Measurements from ENCODE around the gene CLEC7A.

CLEC7A gene

DNA sequence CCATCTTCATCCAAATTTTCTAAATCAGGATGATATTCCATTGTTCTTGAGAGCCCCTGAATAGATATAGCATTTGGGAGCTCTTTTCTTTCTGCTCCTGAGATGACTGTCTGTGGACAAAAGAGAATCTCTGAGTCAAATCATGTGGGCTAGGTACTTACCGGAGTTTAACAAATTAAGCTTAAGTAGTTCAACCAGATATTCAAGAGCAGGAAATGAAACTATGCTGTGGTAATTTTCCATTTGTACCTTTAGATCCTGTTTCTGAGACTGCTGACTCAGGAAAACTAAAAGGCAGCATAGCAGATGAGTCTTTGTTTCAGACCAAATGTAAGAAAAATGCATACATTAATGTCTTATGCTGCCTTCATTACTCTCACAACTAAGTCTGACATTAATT is at the start of gene CLEC7A:
CLEC7A (minus strand) TSS at position 158 of the 400 bp plus-strand sequence; CDS start at position 41, 117 bp downstream.
- DNase-seq = no peak

DNA sequence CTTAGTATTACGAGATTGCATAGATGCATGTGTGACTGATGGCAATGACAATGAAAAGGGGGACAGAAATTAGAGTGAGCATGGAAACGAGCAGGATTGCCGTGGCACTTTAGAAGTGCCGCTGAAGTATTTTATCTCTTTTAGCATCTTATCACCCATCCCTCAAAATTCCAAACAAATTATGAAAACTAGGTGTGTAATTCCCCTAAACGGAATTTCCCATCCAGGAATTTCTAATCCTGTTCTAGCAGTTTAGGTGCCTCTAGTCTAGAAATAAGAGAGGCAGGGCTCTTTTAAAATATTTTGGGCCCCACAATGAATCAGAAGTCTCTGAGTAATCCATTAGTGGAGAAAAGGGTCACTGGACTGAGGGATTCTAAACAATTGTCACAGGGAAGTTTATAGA is 49.8 kb upstream of the CLEC7A start:
- no peak for DNase-seq

DNA sequence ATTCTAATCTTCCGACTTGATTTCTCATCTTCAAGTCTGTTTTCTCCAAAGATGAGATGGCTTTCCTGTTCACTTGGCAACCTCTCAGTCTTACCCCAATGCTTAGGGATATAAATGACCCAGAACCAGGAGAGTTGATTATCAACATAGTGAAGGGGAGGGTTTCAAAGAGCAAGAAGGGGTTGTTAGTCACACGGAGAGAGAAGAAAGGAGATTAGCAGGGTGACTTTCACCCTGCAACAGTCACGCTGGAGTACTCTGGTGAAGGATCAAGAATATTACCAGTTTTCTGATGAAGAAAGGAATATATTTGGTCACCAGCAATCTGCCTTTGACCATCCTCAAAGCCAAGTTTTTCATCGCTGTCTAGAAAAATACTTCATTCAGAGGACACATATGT is 48.8 kb upstream of the CLEC7A start, which contains the start of gene TMEM52B:
TMEM52B (plus strand) TSS at position 212 of the 400 bp plus-strand sequence. CDS start 543 bp downstream, outside the sequence.
- DNase-seq = no peak

DNA sequence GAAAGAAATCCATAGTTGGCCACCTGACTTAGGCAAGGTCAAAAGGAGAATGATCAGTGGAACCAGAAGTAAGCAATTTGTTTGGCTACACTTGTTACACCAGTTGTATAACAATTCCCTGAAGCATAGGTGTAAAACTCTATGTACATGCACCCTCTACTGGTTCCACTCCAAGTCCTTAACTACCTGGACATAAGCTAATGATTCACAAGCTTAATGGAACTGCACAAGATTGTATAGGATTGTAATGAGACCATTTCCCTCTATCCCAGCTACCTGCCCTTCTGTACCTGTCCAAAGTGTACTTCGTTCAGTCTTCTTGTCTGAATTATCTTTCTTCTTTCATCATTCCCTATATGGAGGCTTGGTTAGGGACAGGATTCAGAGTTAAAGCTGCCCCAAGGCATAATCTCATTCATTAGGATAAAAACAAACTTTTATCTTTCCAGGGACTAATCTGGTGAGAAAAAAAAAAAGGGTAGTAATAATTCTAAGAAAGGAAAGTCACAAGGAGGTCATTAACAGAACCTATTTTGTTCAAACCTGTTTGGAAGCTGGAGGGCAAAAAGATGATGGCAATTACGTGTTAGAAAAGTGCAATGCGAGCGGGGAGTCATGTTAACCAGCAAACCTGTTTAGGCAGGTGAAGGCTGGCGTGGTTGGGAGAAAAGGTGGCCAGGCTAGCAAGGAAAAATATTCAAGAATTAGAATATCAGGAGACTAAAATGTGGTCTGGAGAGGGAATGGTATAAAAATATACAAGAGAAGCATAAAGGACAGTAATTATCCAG is 46.0 kb upstream of the CLEC7A start:
- DNase-seq = no peak

DNA sequence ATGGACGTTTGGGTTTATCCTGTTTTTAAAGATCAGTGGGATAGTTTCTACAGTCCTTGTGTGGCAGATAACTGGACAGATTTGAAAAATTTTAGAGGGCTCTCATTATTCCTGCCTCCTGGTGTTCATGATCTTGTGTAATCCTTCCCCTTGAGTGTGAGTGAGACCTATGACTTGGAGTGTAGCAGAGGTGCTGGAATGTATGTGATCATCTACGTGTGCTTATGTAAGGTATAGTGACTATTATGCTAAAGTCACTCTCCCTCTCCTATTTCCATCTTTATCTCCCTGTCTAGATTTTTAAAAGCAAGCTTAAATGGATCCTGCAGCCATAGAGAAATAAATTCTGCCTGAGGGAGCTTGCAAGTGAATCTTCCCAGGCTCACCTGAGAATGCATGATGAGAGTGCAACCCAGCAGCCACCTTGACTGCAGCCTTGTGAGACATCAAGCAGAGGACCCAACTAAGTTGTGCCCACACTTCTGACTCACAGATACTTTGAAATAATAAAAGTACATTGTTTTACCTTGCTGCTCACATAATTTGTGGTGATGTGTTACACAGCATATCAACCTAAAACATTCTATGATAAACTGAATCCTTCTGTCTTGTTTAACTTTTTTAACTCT is 45.1 kb upstream of the CLEC7A start:
- DNase-seq = no peak

DNA sequence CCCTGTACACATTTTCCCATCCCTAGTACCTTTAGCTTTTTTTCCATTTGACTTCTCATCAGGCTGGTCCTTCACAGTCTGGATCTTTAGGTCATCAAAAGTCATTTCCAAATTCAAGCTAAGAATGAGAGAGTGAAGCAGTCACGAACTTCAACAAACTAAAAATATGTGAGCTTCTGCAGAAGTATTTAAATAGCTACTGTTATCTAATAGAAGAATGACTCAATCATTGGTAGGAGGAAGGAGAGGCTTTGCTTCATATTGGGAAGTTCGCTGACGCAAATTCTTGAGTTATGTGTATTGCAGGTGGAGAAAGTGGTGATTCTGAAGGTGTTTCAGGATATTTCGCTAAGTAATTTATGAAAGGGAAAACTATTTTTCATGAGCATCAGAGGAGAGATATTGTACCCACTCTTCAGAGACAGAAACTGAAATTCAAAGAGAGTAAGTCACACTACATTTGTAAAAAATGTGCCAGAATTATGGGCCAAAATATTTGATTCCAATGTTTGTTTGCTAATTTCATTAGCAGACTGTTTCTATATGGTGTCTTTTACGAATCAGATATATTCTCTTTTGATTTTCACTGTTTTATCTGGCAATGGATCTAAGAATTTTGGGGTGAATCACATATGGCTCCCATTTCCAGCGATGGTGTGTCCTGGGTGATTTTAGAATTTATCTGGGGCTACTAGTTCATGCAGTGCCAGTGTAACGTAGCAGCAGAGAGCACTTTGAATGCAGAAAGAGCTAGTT is 42.2 kb upstream of the CLEC7A start, which contains the start of gene OLR1:
OLR1 (minus strand) TSS at position 160 of the 756 bp plus-strand sequence; CDS start at position 105, 55 bp downstream.
- no peak for DNase-seq

DNA sequence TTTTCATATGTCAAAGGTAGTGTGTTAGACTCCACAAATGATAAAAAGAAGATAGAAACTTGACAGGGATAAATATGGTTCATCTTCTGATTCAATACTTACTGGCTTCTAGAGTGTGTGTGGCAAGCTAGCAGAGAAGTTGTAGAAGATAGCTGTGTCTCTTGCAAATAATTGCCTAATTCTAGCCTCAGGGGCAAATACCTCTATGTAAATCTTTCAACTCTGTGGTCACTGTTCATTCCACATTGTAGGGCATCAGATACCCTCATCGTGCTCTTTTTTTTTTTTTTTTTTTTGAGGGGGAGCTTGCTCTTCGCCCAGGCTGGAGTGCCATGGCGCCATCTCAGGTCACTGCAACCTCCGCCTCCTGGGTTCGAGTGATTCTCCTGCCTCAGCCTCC is 40.2 kb upstream of the CLEC7A start:
- no peak for DNase-seq

DNA sequence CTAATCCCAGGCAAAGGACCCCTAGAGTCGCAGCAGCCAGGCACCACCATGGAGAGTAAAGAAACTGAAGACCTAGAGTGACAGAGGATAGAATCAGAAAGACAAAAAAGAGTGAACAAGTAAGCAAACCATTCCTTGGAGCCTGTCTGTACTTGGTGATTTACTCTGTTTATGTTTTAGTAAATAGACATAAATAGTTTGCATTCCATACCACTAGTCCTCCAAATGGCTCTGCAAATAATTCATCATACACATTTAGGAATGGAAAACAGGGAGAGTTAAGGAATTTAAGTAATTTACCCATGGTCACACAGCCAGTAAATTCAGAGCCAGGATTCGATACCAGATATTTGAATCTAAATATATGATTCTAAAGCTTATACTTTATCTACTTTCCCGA is 39.1 kb upstream of the CLEC7A start:
- no peak for DNase-seq

DNA sequence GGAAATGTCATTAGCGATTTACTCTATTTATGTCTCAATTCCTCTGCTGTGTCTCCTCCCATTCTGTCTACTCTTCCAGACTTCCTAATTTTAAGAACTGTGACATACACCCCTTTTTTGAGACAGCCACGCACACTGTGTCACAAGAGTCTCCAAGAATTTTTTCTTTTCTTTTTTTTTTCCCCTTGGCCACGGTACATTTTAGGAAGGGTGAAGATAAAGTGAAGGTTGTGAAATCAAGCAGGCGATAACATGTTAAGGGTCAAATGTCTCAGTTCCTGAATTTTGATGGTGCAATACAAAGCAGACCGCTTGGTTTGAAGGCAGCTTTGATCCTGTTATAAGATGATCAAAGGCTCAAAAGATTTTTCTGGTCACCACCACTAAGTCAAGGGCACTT is 37.6 kb upstream of the CLEC7A start:
- DNase-seq = no peak

DNA sequence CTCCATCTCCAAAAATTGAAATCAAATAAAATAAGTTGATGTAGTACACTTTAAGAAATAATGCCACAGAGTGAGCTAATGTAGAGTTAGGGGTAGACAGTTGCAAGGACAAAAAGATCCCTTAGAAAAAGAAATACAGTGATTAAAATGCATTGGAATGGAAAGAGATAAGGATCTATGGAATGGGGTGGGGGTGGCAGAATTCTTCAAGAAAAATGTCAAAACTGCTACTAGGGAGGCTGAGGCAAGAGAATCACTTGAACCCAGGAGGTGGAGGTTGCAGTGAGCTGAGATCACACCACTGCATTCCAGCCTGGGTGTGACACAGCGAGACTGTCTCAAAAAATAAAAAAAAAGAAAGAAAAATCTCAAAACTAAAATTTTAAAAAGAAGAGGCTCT is 35.4 kb upstream of the CLEC7A start:
- no peak for DNase-seq

DNA sequence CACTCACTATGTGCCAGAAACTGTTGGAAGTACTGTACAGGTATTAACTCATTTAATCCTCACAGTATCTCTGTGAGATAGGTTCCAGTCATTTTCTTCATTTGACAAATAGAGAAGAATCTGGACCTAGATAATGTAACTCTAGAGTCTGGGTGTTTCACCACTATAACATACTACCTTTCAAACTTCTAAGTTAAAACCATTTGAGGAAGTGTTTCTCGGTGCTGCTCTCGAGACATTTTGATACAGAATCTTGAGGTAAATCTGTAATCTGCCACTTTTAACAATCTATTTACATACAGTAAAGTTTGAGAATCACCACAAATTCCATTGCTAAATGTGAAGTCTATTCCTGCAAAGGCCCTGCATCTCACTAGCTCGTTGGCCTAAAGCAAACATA is 33.1 kb upstream of the CLEC7A start:
- no peak for DNase-seq

DNA sequence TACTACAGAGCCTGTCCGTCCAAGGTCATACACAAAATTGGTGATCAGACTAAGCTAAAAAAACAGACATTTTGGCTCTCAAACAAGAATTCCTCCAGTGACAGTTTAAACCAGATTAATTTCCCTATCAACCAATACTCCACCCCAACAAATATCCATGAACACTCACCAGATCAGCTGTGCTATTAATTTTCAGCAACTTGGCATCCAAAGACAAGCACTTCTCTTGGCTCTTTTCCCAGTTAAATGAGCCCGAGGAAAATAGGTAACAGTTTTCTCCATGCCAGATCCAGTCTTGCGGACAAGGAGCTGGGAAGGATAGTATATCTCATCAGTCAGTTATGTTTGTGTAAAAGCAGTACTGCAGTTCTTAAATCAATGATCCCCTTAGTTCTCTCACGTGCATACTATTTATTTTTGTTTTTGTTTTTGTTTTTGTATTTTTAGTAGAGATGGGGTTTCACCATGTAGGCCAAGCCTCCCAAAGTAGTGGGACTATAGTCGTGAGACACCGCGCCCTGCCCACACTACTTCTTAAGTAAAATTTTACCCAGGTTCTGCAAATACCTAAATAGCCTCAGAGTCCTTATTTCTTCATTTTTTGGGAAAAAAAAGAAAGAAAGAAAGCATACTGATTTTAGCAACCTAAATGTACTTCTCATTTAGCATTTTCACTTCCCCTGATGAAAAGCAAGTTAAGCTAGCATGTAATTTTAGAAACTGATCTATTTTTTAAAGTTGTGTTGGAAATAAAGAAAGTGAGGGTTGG is 30.8 kb upstream of the CLEC7A start:
- DNase-seq = no peak

DNA sequence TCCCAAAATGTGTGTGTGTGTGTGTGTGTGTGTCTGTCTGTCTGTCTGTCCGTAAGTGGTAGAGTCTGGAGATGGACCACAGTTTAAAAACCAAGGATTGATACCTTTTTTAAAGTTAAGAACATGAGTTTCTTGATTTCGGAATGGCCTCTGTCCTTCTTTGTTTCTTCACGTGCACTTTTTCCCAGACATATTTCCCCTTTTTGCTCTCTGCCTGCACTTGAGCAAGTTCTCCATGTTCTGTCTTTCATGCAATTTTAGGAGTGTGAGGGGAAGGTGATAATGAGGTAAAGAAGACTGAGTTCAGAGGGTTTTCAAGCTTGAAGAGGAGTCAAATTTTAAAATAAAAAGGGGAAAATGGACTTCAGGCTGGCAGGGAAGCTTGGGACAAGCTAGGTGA is 29.3 kb upstream of the CLEC7A start:
- no peak for DNase-seq

DNA sequence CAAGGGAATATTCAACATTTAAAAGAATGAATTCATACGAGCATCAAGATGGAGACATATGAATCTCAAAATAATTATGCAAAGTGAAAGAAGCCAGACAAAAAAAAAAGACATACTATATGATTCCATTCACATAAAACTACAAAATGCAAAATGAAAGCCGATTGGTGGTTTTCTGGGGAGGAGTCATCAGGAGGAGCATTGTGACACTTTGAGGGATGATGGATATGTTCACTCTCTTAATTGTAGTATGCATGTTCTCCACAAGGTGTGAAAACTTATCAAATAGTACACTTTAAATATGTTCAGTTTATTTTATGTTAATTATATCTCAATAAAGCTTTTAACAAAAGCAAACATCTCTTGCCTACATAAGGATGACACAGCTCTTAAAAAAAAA is 28.4 kb upstream of the CLEC7A start:
- DNase-seq = no peak

DNA sequence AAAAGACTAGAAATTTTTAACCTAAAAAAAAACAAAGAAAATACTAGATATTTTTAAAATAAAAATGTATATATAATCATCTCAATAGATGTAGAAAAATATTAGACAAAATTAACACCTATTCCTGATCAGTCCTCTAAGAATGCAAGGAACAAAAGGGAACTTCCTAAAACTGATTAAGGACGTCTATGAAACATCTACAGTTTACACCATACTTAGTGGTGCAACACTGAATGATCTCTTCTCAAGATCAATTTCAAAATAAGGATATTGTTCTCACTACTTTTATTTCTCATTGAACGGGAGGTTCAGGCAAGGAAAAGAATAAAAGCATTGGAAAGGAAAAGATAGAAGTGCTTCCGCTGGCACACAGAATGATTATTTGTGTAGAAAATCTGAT is 26.0 kb upstream of the CLEC7A start:
- no peak for DNase-seq

DNA sequence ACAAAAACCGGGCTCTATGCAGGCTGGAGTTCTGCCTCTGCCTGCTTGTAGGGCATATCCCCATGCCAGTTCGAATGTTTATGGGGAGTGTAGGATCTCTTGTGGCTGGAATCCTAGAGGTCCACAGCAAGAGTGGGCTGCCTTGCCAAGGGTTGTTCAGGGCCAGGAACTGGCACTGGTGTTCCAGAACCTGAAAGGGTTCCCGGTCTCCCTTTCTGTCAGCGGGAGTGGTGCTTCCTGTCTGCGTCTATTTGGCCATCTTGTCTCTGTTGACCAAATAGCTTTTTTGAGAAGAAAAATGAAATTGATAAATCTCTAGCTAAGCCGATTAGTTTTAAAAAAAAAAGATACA is 24.1 kb upstream of the CLEC7A start:
- DNase-seq = no peak

DNA sequence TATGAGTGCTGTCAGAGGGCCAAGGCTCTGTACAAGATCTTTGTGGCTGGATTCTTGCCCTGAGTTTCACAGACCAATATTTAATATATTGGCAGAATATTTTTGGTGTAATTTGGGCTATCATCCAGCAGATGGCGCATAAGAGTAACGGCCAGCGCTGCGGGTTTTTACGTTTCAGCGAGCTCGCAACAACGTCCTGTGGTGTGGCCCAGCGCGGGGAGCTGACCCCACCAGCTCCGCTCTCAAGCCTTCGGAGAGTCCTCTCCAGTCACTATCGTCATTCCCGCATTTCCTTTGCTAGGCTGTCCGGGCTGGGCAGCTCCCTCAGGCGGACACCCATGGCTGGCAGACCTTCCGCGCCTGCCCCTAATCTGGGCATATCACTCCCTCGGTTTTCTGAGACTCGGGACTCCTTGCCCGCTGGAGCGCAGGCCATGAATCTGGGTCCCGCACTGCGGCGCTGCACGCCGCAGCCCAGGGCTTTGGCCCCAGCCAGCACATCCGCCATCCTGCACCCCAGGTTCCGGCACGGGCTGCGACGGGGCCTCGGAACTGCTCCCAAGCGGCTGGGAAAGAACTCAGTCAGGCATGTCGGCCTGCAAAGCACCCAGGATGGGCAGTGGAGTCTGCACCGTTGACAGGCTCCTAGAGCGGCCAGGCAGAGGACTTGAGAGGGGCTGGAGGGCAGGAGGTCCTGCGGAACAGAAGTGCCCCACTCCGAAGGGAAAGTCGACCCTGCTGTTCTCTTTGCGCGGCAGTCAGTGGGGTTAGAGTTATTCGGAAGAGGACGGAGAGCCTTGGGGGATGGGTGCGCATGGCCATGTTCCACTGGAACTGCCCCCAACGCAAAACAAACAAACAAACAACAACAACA is 23.5 kb upstream of the CLEC7A start:
- DNase-seq = peak; percentile 42 to 52

DNA sequence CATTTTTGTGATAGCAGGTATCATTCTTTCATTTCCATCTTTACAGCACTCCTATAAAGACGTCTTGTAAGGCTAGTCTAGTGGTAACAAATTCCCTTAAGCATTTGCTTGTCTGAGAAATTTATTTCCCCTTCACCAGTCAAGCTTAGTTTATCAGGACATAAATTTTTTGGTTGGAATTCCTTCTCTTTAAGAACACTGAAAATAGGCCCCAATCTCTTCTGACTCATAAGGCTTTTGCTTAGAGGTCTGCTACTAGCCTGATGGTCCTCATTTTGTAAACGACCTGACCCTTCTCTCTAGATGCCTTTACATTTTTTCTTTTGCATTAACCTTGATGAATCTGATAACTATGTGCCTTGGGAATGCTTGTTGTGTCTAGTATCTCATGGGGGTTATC is 21.6 kb upstream of the CLEC7A start:
- no peak for DNase-seq

DNA sequence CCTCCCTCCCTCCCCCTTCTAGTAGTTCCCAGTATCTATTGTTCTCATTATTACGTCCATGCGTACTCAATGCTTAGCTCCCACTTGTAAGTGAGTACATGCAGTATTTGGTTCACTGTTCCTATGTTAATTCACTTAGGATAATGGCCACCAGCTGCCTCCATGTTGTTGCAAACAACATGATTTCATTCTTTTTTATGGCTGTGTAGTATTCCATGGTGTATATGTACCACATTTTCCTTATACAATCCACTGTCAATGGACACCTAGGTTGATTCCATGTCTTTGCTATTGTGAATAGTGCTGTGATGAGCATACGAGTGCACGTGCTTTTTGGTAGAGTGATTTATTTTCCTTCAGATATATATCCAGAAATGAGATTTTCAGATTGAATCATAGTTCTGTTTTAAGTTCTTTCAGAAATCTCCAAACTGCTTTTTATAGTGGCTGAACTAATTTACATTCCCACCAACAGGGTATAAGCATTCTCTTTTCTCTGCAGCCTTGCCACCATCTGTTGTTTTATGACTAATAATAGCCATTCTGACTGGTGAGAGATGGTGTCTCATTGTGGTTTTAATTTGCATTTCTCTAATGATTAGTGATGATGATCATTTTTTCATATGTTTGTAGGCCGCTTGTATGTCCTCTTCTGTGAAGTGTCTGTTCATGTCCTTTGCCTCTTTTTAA is 17.9 kb upstream of the CLEC7A start:
- DNase-seq = no peak

DNA sequence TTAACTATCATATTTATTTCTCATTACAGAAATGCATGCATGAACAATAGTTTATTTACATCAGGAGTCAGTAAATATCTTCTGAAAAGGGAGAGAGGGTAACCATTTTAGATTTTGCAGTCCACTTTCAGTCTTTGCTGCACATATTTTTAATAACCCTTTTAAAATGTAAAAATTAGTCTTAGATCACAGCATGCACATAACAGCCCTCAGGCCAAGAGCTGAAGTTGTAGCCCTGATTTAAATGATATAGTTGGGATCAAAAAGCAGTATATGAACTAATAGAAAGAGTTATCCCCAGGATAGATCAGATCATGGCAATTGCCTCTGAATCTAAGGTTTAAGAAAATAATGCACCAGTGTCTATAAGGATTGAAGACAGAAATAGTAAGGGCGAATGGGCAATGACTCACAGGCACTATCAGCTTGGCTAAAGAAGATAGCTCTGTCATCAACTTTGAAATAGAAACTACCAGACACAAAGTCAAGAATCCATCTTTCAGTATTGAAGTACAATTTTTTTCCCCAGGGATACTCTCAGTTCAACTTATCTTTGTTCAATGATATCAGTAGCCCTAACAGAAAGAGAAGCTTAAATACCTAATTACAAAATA is 13.1 kb upstream of the CLEC7A start:
- DNase-seq = no peak

DNA sequence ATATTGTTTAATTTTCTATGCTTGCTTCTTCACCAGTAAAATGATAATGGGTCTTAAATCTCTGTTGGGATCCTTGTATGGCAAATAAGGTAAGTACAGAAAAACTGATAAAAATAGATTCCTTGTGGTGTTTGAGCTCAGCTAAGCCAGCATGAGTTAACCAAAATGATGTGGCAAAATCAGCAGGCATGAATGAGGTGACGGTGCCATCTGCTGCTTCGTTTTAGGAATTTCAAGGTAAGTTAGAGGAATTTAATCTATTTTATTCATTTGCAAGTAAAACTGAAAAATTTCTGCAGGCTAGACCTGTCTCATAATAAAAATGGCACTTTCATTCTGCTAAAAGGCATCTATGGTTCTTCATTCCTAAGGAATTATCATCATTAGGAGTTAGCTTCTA is 10.0 kb upstream of the CLEC7A start:
- peak in 1 of 2 experiments; percentile 34 for DNase-seq

Data from NCI-H2081 (cell line).